HCT116 (cell line): ENCODE data around the gene PLPPR2. TPM values are rescaled to one million over a fixed set of nuclear protein-coding genes. Genes with fewer than 3 reads are reported as not detected.
A peak's percentile ranks its signal among the peaks of the same experiment; 100 is the strongest.

ENCODE experiments used
- ATAC-seq: fragments of 200-7000 bp; cut with Tn5 transposase; 2 replicates; pipeline ENCODE4 v1.9.1; 2020; ENCODE audit warnings: mild to moderate bottlenecking, moderate library complexity
- BruUV-seq: library from RNA; stranded (reverse); fragments of 400-500 nt; replicated peaks from 2 replicates; lab custom pipeline; 2021; lab: Mats Ljungman, UMichigan
- CTCF ChIA-PET: fragments of 300-600 bp; sonication (Branson Sonifier 250); formaldehyde crosslinking; loops from one replicate; lab custom pipeline; 2021; ENCODE audit warnings: antibody characterized with exemption; lab: Charles Lee
- POLR2A ChIA-PET: fragments of 300-600, 350-600 bp; sonication (Branson Sonifier 250); formaldehyde crosslinking; loops from one replicate; lab custom pipeline; 2021; ENCODE audit warnings: antibody characterized with exemption; lab: Charles Lee
- RAD21 ChIA-PET, 2 experiments: fragments of 300-600 bp; sonication (Branson Sonifier 250); formaldehyde crosslinking; loops; one replicate each; lab custom pipeline; 2023; ENCODE audit warnings: low total read pairs in 2 of 2; ENCODE audit not compliant: uncharacterized antibody in 2 of 2, unreplicated experiment in 2 of 2, low non-redundant PET in 1 of 2; lab: Charles Lee
- DNase-seq: peaks from one replicate; pipeline ENCODE4 v3.0.0-alpha.2; 2010; ENCODE audit warnings: low read depth, low spot score
- H2AFZ ChIP-seq: fragments of 200-600 bp; shearing (Covaris generic), sonication (generic); 2 replicates; pipeline ENCODE4 v1.6.1; 2017; ENCODE audit warnings: low read depth, mixed run types, mixed read lengths, antibody characterized with exemption, low read length; ENCODE audit not compliant: poor library complexity, severe bottlenecking
- H3K27ac ChIP-seq: 2 replicates; pipeline ENCODE4 v1.5.1; 2012; ENCODE audit warnings: low read depth, low read length
- H3K27me3 ChIP-seq: fragments of 200-600 bp; sonication (generic); 2 replicates; pipeline ENCODE4 v1.6.1; 2016; ENCODE audit warnings: mixed run types, low read length, mixed read lengths; ENCODE audit not compliant: insufficient read depth
- H3K36me3 ChIP-seq, 2 experiments: fragments of 200-500 bp in 1 of 2; fragments of 200-600 bp in 1 of 2; sonication (Bioruptor generic) in 1 of 2; sonication (generic) in 1 of 2; 2 replicates each; pipeline versions ENCODE4 v1.5.1 to v1.6.1; 2014 to 2016; ENCODE audit warnings: low read length in 2 of 2, inconsistent platforms in 1 of 2, mixed read lengths in 1 of 2, mixed run types in 1 of 2; ENCODE audit not compliant: insufficient read depth in 2 of 2, control insufficient read depth in 1 of 2
- H3K4me1 ChIP-seq, 2 experiments: fragments of 200-600 bp in 1 of 2; sonication (generic) in 1 of 2; 2 replicates each; pipeline versions ENCODE4 v1.5.1 to v1.6.1; 2012 to 2017; ENCODE audit warnings: low read length in 2 of 2, inconsistent platforms in 1 of 2, mild to moderate bottlenecking in 1 of 2, mixed read lengths in 1 of 2, mixed run types in 1 of 2, moderate library complexity in 1 of 2; ENCODE audit not compliant: insufficient read depth in 2 of 2, control insufficient read depth in 1 of 2
- H3K4me2 ChIP-seq: fragments of 200-600 bp; sonication (generic); 2 replicates; pipeline ENCODE4 v1.6.1; 2017; ENCODE audit warnings: mixed run types, low read length, mixed read lengths
- H3K4me3 ChIP-seq, 2 experiments: fragments of 200-600 bp in 1 of 2; sonication (generic) in 1 of 2; replicated peaks in 1 of 2; 2 replicates each; pipeline ENCODE4 v1.5.1; 2011 to 2016; ENCODE audit warnings: low read length in 2 of 2, control low read depth in 1 of 2, low read depth in 1 of 2, mild to moderate bottlenecking in 1 of 2, mixed read lengths in 1 of 2, mixed run types in 1 of 2
- H3K79me2 ChIP-seq: fragments of 200-600 bp; sonication (generic); 2 replicates; pipeline ENCODE4 v1.6.1; 2017; ENCODE audit warnings: mild to moderate bottlenecking, mixed run types, low read length, moderate library complexity, mixed read lengths; ENCODE audit not compliant: insufficient read depth
- H3K9ac ChIP-seq: fragments of 200-600 bp; sonication (generic); 2 replicates; pipeline ENCODE4 v1.6.1; 2016; ENCODE audit warnings: low read length, mixed read lengths
- H3K9me2 ChIP-seq: fragments of 200-600 bp; sonication (generic), shearing (Covaris generic); 2 replicates; pipeline ENCODE4 v1.6.1; 2017; ENCODE audit warnings: mixed run types, mild to moderate bottlenecking, moderate library complexity; ENCODE audit not compliant: insufficient read depth
- H3K9me3 ChIP-seq, 2 experiments: fragments of 200-500 bp in 1 of 2; fragments of 200-600 bp in 1 of 2; sonication (Bioruptor generic) in 1 of 2; sonication (generic) in 1 of 2; 2 replicates each; pipeline ENCODE4 v1.6.1; 2014 to 2017; ENCODE audit warnings: low read length in 2 of 2, mixed read lengths in 2 of 2, inconsistent platforms in 1 of 2, low read depth in 1 of 2, mild to moderate bottlenecking in 1 of 2, mixed run types in 1 of 2, moderate library complexity in 1 of 2; ENCODE audit not compliant: control insufficient read depth in 1 of 2, insufficient read depth in 1 of 2
- H4K20me1 ChIP-seq: fragments of 200-600 bp; sonication (generic), shearing (Covaris generic); 2 replicates; pipeline ENCODE4 v1.6.1; 2017; ENCODE audit warnings: mixed run types, mild to moderate bottlenecking, moderate library complexity; ENCODE audit not compliant: insufficient read depth
- ATF3 ChIP-seq: IDR thresholded peaks from 2 replicates; pipeline ENCODE4 v1.6.1; 2012
- CBX3 ChIP-seq: IDR thresholded peaks from 2 replicates; pipeline ENCODE4 v1.6.1; 2012; ENCODE audit warnings: low read depth
- CTCF ChIP-seq, 3 experiments: fragments of 200-600 bp in 1 of 3; sonication (generic) in 1 of 3; IDR thresholded peaks in 2 of 3; conservative IDR thresholded peaks in 1 of 3; 2 replicates each; pipeline ENCODE4 v1.5.1; 2012 to 2017; ENCODE audit warnings: low read depth in 2 of 3, low read length in 2 of 3, antibody characterized with exemption in 1 of 3, borderline replicate concordance in 1 of 3, control low read depth in 1 of 3, mild to moderate bottlenecking in 1 of 3, mixed read lengths in 1 of 3, mixed run types in 1 of 3, moderate library complexity in 1 of 3; ENCODE audit not compliant: insufficient read depth in 1 of 3
- EGR1 ChIP-seq: IDR thresholded peaks from 2 replicates; pipeline ENCODE4 v1.6.1; 2012; ENCODE audit warnings: low read depth
- ELF1 ChIP-seq: IDR thresholded peaks from 2 replicates; pipeline ENCODE4 v1.6.1; 2012; ENCODE audit warnings: low read depth, borderline replicate concordance
- EZH2 ChIP-seq: fragments of 200-600 bp; sonication (generic); IDR thresholded peaks from 2 replicates; pipeline ENCODE4 v1.6.1; 2017; ENCODE audit warnings: antibody characterized with exemption, mixed run types
- EZH2phosphoT487 ChIP-seq: fragments of 200-600 bp; IDR thresholded peaks from 2 replicates; pipeline ENCODE4 v1.6.1; 2018; ENCODE audit warnings: antibody characterized with exemption, borderline replicate concordance
- FOSL1 ChIP-seq: IDR thresholded peaks from 2 replicates; pipeline ENCODE4 v1.6.1; 2012; ENCODE audit warnings: low read depth
- JUND ChIP-seq: IDR thresholded peaks from 2 replicates; pipeline ENCODE4 v1.6.1; 2012
- MAX ChIP-seq: IDR thresholded peaks from 2 replicates; pipeline ENCODE4 v1.6.1; 2012
- POLR2AphosphoS5 ChIP-seq: IDR thresholded peaks from 2 replicates; pipeline ENCODE4 v1.6.1; 2011; ENCODE audit warnings: mild to moderate bottlenecking, low read depth, low read length, moderate library complexity
- REST ChIP-seq: IDR thresholded peaks from 2 replicates; pipeline ENCODE4 v1.6.1; 2012; ENCODE audit warnings: low read depth
- SP1 ChIP-seq: IDR thresholded peaks from 2 replicates; pipeline ENCODE4 v1.6.1; 2012; ENCODE audit warnings: low read depth
- ZFX ChIP-seq: fragments of 450-650 bp; IDR thresholded peaks from 2 replicates; pipeline ENCODE4 v1.6.1; 2017
- ZNF274 ChIP-seq: fragments of 200-500 bp; sonication (Bioruptor generic); IDR thresholded peaks from 2 replicates; pipeline ENCODE4 v1.6.1; 2014; ENCODE audit warnings: mild to moderate bottlenecking, low read depth, low read length, inconsistent platforms
- intact Hi-C: fragments of 100-400 bp; cut with micrococcal nuclease; formaldehyde crosslinking; loops from 2 replicates; pipeline ENCODE4 v1.10.0; 2022
- total RNA-seq: library from RNA; stranded (reverse); gene quantifications from one replicate; pipeline ENCODE4 v1.2.1, GENCODE V29; 2021; ENCODE audit not compliant: unreplicated experiment

Gene PLPPR2
- total RNA-seq, 1 experiment from 2014 or later, result 23.2 TPM

GRCh38 chr19:11339254-11340098, 15.8 kb upstream of the PLPPR2 start, which contains the start of gene RAB3D:
Gene RAB3D (minus strand): TSS chr19:11339657. CDS start chr19:11337399, 2,258 bp downstream.
- H3K36me3 ChIP-seq, result peaks cover 13 to 15% of the 10 kb centered on the region in 2 experiments
- TSS peak; percentile 36 for BruUV-seq

More at GRCh38 chr19:11339254-11340098, 15.8 kb upstream of the PLPPR2 start, which contains the start of gene RAB3D:
- H2AFZ ChIP-seq, result peak within 1 kb of the TSS; percentile 94
- H3K9ac ChIP-seq, result peak within 1 kb of the TSS; percentile 76
- H3K9me2 ChIP-seq, result no peaks in the 10 kb centered on the region
- CTCF ChIA-PET, result interaction anchor here (0.9 to 1.6 kb wide), 3 partner anchors 35 to 101 kb away, joined by 3 read pairs; partner anchors contain the start of gene SWSAP1
- intact Hi-C loops, result no loop called here
- RAD21 ChIA-PET, result interaction anchor here in 1 of 2 experiments (0.6 kb wide), 1 partner anchor 14 kb away, joined by 3 read pairs; no protein-coding TSS in a partner anchor
- H3K27me3 ChIP-seq, result no peaks in the 10 kb centered on the region
- POLR2A ChIA-PET, result interaction anchor here (0.8 to 1.4 kb wide), 3 partner anchors 35 to 42 kb away, joined by 4 read pairs; partner anchors contain the start of gene SWSAP1
- peak within 1 kb of the TSS; percentile 62; the same call in 1 of the 2 replicates for H3K27ac ChIP-seq
- no peaks in the 10 kb centered on the region for H3K79me2 ChIP-seq
- peak; percentile 63 for DNase-seq
- no peaks in the 10 kb centered on the region for H4K20me1 ChIP-seq
- H3K4me1 ChIP-seq, result peaks cover 21 to 38% of the 10 kb centered on the region in 2 experiments
- H3K4me3 ChIP-seq, result peak within 1 kb of the TSS; percentile 69 to 86
- peaks cover 0 to 5% of the 10 kb centered on the region in 2 experiments; a peak in 1 of 4 replicates for H3K9me3 ChIP-seq
- peak within 1 kb of the TSS; percentile 96 for H3K4me2 ChIP-seq
- TF ChIP-seq JUND (no peak), ZNF274 (no peak), ELF1 (no peak), ZFX (no peak), EGR1 (no peak), CBX3 (no peak), SP1 (peak; percentile 28; the same call in 1 of the 2 replicates), MAX (no peak; the same call in 1 of the 2 replicates), FOSL1 (no peak), CTCF (IDR thresholded peaks at IDR 0.05 in 2 of 3, conservative IDR thresholded peaks at IDR 0.05 in 1 of 3; ENCODE audit: borderline replicate concordance in 1 of 3, insufficient read depth in 1 of 3, low read depth in 2 of 3, low read length in 2 of 3) (no peak), EZH2phosphoT487 (no peak), ATF3 (no peak), REST (no peak), POLR2AphosphoS5 (peak; percentile 87), EZH2 (no peak)
- ATAC-seq, result peak; percentile 96
